NOMO-1 treated with dmso at 0.1 percent for 144 hours (cell line): ENCODE results near the gene REXO5.

ENCODE experiments used
- DNase-seq: peaks from one replicate; lab custom pipeline; 2025; ENCODE audit not compliant: unreplicated experiment; lab: John Stamatoyannopoulos, UW

Gene REXO5

DNA sequence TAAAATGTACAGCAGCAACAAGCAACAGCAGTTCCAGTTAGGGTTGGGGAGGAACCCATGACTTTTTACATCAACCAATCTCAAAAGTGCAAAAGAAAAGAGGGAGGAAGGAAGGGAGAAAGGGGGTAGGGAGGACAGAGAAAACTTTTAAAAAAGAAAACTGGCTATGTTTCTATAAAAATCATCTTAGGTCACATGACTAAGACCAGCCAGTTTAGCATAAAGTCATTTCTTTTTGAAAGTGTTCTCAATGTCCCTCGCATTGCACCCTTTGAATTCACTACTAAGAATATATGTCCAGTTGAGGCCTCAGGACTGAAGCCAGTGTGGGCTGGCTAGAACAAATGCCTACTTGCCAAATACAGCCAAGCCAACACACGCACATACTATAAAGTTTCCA lies 64.9 kb downstream of the REXO5 start:
- no peak for DNase-seq

DNA sequence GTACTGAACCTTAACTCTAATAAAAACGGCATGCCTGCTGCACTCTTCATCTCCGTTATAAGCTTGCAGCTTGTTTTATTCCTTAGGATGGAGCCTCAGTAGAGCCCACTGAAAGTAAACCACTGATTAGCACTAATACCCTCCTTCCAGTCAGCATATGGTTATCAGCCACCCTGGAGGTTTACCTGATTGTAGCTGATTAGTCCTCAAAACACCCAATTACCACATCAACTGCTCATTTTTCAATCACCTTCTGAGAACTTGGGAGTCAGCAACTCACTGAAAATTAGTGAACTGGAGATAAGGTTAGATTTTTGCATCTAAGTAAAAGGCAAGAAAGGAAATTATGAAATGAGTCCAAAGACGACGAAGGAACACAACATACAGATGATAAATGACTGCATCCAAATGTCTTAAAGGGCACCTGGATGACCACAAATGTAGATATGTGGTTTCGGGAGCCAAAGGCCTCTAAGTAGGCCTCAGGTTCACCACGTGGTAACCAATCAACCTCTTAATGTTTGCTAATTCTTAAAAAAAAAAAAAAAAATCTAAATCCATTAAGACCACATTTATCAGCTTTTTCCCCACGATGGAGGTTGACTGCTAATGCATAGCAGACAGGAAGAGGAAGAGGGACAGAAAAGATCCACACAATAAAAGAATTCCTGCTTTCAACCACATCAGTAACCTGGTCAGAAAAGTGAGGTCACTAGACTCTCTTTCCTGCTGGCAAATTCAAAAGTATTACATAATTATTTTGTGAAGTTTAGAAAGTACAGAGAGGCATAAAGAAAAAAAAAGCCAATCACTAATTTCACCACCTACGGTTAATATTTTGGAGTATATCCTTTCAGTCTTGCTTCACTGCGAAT lies 65.9 kb downstream of the REXO5 start:
- no peak for DNase-seq

DNA sequence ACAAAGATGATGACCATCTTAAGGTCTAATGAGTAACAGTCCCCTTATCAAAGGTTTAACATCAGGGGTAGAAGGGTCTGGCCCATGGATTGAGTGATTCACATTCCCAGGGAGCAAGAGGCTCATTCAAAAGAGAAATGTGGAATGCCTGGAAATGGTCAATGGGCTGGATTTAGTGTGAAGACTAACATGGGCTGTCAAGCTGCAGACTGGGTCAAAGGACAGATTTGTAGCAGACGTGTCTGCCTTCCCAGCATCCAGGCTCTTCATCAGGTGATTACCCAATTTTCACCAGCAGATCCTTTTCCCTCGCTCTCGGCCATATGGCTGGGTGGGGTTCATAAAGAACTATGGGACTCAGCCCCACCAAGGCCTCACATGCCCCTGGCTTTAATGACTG lies 67.0 kb downstream of the REXO5 start:
- DNase-seq: no peak

DNA sequence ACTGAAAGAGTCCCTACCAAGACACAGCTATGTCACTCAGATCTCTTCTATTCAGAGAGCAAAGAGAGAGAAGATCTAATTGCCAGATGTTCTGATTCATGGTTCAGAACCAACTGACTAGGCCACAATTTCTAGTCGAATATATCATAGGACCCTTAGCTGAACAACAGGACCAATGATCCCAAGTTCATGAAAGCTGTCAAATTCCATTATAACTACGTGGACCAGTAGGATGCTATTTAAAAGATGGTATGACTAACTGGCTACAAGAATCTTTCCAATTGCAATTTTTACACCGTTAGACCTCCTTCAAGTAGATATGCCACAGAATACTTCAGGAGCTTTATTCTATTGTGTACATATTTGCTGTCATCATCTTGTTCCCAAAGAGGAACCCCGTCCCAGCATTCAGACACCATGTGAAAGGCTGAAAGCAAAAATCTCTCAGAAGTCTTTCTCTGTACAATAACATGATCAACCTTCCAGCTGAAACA lies 67.8 kb downstream of the REXO5 start:
- no peak for DNase-seq

DNA sequence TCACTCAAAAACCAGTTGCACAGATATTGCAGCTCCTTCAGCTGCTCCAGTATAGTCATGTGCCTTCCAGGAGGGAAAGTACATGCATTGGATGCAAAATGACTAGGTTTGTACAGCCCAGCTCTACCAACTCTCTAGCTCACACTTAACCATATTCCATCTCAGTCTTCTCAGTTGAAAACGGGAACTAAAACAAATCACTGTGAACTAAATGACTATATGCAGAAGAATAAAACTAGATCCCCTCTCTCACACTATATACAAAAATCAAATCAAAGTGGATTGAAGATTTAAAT lies 69.0 kb downstream of the REXO5 start:
- no peak for DNase-seq

DNA sequence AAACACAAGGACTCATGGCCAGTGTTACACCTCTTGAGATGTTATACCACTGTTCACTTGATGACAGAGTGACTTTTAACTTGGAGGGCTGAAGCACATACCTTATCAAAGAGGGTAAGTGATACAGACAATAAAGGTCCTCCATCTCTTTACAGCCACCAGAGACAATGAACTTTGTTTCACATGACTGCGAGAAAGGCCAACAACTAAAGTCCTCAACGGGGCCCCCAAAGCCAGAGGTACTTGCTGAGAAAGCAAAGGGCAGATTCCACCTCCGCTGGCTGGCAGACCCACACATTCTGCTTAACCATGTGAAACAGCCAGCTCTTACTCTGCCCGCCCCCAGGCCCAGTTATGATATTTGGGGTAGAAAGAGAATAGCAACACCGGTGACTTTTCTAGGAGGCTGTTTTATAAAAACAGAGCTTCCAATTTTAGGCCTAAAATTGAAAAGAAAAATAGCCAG lies 72.4 kb downstream of the REXO5 start:
- no peak for DNase-seq

DNA sequence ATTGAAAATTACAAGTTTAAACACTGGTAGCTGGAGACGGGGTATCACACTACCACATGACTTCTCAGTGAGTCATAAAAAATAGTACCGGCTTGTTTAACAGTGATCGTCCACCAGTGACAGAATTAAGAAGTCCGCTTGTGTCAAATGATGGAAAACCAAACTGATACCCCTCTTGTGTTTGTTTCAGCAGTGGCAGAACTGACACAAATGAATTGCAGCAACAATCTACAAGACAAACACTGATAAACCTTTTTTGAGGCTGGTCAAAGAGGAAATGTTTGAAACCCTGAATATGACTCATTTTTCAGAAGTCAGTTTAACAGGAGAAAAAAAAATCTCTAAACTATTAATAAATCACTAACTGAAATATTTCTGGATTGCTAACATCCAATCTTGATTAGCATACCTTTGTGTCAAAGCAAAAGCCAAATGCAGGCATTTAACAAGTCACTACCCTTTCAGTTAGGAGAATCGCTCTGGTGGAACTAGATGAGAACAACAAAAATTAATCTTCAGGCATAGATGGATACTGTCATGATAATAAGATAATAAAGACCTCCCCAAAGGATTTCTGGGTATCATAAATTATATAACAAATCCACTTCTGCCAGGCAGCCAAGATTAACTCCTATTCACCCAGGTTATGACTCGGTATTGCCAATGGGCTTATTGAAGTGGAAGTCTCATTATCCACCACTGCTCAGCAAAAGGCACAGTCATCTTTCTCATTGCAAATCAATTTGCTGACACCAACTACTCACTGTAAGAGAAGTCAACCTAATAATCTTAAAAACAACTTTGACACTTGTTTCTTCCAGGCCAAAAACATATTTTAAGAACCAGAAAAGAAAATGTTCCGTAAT lies 73.1 kb downstream of the REXO5 start:
- DNase-seq: no peak

DNA sequence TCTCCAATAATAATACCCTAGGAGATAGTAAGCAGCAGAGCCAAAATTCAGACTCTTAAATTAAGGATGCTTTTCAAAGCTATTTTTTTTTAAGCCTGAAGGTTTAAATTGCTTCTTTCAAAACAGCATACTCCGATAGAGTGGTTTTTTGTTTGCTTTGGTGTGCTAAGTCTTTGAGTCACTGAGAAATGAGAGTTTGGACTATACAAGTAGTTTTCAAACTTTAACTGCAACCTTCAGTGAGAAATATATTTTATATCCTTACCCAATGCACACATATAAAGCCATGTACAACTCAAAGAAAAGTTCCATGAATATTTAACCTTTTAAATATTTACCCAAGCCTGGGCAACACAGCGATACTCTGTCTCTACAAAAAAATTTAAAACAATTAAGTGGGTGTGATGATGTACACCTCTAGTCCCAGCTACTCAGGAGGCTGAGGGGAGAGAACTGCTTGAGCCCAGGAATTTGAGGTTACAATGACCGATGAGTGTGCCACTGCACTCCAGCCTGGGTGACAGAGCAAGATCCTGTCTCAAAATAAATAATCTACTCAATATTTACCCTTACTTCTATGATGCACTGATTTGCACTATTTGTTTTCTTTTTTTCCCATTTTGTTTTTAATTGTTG lies 74.7 kb downstream of the REXO5 start:
- DNase-seq: no peak

DNA sequence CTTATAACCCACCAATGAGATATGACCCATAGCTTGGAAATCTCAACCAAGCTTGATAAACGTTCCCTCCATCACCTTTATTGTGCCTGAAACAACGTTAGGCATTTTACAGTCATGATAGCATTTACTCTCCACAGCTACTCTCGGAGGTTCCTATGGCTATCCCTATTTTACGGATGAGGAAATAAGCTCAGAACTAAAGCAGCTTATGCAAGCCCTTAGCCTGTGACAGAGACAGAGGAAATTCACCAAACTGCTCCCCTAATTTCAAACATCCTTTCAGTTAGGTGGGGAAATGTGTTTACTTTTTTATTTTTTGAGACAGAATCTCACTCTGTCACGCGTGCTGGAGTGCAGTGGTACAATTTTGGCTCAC lies 75.2 kb downstream of the REXO5 start:
- DNase-seq: no peak

DNA sequence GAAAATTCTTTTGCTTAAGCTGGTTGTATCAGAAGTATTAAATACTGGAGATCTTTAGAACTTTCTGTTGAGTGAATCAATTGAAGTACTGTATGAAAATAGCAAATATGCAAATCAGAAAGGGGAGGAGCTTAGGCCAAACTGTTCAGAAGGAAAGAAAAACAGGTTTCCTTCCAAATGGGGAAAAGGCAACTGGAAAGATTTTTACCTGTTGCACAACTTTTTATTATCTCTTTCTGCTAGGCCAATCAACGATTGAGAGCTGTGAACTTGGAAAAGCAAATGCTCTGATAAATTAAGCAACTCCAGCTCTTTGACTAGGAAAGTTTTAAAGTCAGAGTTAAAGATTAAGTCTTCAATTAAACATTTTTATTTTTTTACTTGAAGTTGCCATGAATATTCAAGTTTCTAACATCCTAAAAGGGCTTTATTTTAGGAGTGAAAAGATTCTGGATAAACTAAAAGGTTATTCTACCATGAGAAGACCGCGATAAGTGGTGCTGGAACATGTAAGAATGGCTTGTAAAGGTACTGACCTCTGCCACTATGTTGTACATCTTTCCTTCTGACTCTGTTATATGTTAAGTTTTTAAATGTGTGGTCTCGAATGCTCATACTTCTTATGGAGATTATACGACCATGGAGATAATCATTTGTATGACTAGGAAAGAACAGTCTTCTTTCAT lies 77.4 kb downstream of the REXO5 start:
- DNase-seq: no peak

DNA sequence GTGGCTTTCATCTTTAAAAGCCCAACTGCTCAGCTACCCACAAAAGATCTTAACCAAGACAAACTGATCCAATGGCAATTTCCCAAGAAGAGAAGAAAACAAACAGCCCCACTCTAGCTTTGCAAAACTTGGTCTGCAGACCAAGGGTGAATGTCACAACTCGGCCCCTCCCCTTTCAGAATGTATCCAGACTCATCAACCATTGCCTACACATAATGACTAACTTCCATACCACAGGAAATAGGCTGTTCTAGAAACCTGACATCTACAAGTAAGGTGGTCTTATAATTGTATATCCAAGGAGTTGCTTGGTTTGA lies 77.9 kb downstream of the REXO5 start:
- DNase-seq: no peak

DNA sequence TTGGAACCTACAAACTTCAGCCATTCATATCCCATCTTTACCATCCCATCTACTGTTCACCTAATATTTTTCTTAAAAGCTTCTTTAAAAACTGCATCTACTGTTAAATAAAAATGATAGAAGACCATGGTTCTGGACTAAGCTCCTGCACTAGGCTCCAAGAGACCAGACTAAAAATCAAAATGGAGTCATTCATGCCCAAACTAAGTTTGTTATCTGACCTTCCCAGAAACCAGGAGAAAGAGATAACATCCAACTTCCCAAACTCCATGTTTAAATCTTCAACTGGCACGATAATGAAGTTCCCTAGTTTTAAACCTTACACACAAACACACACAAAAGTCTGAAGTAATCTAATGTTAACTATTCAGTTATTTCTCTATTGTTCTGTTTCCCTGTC lies 80.0 kb downstream of the REXO5 start:
- DNase-seq: no peak

DNA sequence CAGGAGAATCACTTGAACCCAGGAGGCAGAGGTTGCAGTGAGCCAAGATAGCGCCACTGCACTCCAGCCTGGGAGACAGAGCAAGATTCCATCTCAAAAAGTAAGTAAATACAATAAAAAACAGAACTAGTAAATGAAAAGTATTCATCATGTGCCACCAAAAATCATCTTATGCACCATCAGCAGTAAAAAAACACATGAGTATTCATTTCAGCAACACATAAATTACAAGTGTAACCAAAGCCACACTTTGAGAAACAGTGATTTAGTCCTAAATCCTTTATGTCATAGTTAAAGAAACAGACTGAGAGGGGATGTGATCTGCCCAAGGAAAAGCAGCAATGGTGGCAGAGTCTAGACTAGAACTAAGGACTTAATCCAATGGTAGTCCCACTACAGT lies 80.9 kb downstream of the REXO5 start:
- no peak for DNase-seq

DNA sequence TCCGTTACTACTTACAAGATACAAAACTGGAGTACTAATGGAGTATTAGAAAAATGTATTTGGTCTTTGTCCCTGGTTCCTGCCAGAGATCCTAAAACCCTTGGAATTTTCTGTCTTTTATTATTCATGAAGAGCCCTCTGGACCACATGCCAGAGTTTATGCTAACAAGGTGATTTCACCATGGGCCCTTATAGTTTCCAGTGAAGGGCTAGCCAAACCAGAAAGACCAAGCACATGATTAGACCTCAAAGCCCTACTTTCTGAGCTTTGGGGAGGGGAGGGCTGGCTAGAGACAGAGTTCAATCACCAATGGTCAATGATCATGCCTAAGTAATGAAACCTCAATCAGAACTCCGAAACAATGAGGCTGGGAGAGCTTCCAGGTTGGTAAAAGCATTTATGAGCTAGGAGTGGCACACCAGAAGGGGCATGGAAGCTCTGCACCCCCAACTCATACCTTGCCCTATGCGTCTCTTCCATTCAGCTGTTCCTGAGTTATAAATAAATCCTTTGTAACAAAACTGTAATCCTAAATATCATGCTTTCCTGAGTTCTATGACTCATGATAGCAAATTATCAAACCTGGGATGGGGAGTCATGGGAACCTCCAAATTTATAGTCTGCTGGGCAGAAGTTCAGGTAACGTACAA lies 83.4 kb downstream of the REXO5 start:
- no peak for DNase-seq

DNA sequence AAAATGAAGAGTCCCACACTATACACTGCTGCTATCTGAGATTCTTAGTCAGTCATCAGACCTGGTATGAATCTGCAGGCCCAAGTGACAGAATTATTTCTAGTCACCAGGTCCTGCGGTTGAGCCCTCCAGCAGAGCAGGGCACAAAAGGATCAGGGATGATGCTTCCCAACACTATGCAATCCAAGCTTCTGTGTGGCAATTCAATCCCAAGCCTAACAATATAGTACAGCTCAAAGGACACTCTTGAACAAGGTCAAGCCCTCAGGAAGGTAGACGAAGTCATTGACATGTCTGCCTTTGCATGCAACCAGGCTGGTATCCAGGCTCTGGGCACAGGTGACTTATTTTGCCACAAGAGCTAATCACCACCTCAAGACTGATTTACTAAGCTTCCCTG lies 88.1 kb downstream of the REXO5 start:
- no peak for DNase-seq

DNA sequence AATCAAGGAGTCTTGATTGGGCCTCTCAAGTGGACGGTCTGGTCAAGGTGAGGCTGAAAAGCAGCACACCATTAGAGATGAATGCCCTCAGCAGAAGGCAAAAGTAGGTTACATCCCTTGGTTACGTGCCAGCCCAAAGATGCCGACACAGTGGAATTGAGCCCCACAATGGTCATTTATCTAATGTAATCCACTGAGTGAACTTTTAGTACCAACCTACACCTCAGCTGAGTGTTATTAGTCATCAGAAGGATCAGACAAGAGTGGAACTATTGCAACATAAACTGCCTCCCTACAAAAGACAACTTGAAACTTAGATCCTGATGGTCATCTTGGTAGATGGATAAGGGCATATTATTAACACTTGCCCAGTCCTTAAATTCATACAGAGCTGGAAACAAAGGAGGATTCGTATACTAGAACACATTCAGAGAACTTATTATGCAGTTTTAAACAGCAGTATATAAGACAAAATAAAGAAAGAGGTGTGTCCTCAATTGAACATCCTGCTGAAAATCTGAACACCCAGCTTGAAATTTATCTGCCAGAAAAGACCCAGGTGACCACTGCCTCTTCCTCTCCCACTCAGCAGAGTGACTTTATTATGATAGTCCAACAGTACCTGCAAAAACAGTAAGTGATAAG lies 91.0 kb downstream of the REXO5 start:
- DNase-seq: no peak

DNA sequence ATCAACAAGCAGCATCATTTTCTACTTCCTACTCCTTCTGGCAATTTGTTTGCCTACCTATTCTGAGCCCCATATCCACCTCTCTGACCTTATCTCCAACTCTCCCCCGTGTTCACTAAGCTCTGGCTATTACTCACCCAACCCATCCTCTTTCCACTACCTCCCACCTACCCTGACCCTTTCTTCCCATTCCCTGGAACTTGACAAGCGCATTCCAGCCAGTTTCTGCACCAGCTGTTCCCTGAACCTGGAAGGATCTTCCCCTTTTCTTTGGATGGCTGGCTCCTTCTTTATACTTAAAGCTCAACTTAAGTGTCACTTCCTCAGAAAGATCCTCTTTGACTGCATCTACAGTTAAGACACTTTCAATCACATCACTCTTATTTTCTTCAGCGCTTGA lies 91.6 kb downstream of the REXO5 start:
- no peak for DNase-seq

DNA sequence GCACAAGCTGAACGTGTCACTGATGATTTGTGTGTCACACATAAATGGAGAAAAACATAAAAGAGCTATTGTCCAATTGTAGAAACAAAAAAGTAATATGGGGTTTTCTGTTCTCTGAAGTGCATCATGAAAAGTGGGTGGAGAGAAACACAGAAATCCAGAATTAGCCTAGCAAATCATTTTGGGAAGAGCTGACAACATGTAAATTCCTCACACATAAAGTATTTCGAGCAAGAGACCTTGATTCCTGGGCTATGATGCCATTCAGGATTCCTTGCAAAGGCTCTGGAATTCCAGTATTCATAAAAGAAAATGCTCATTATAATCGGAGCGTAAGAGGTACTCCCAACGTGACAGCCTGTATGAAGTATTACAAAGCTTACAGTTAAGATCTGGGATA lies 92.7 kb downstream of the REXO5 start:
- no peak for DNase-seq
